Measurements from ENCODE around the gene ZNF519. TPM values are rescaled to one million over a fixed set of nuclear protein-coding genes. Genes with fewer than 3 reads are reported as not detected.
"Not testable (repeated sequence)": the region's sequence is repeated elsewhere in the genome, so short reads cannot be mapped to it uniquely, and the experiment has no call there.

The ZNF519 gene
- total RNA-seq, 1 experiment from 2014 or later, result 5.9 TPM

DNA sequence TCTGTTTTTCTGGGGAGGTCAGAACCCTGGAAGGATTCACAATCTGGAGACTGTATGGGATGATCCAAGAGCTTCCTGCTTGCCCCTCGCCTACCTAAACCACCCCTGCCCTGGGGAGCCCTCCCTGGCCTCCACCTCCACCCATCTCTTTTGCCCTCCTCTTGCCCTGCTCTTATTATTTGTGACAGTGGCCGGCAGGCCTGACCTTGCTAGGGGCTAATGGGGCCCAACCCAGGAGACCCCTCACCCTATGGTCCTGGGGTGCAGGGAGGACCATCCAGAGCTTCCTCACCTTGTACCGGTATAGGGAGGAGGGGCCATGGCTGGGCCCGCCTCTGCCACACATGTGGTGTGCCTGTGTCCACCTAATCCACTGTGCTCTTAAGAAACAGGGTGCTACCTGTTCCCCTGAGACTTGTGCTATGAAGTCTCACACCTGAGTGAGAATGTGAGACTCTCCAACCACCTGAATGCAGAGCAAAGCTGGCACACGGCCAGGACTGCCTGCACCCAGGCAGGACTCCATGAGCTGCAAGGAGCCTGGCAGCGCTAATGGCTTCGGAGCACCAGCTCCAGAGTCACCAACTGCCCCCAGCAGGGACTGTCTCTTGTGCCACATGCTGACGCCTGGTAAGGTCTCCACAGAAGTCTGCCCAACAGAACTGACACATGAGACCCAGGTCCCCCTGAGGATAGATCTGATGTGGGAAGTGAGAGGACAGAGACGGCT is 17.1 kb upstream of the ZNF519 start:
- H2AFZ ChIP-seq (ENCODE audit: low read length); H3K9me2 ChIP-seq (replicated peaks; ENCODE audit: low read length); H4K20me1 ChIP-seq (ENCODE audit: low read length); ATAC-seq; H3K9ac ChIP-seq (ENCODE audit: low read length); H3K36me3 ChIP-seq (ENCODE audit: low read depth, low read length); DNase-seq; H3F3A ChIP-seq (ENCODE audit: low read length, unreplicated experiment); CTCF ChIA-PET; POLR2A ChIA-PET (ENCODE audit: unreplicated experiment); H3K4me1 ChIP-seq (ENCODE audit: insufficient read depth, low read length); H3K4me2 ChIP-seq (ENCODE audit: low read length); H3K4me3 ChIP-seq (ENCODE audit: low read length); H3K27me3 ChIP-seq (ENCODE audit: low read length); BruUV-seq (replicated peaks); H3K27ac ChIP-seq (ENCODE audit: low read length); H3K79me2 ChIP-seq (ENCODE audit: low read length); intact Hi-C loops (cut with micrococcal nuclease); H3K9me3 ChIP-seq (ENCODE audit: low read length): not testable (repeated sequence)

GRCh38 chr18:14147935-14148865 is 16.0 kb upstream of the ZNF519 start:
- H3K79me2 ChIP-seq (ENCODE audit: low read length); H3K36me3 ChIP-seq (ENCODE audit: low read depth, low read length); H3K27me3 ChIP-seq (ENCODE audit: low read length); H3K9ac ChIP-seq (ENCODE audit: low read length); DNase-seq; intact Hi-C loops (cut with micrococcal nuclease); H3K9me2 ChIP-seq (replicated peaks; ENCODE audit: low read length); H3F3A ChIP-seq (ENCODE audit: low read length, unreplicated experiment); ATAC-seq; H3K4me1 ChIP-seq (ENCODE audit: insufficient read depth, low read length); H3K4me3 ChIP-seq (ENCODE audit: low read length); BruUV-seq (replicated peaks); H3K4me2 ChIP-seq (ENCODE audit: low read length); H3K27ac ChIP-seq (ENCODE audit: low read length); H3K9me3 ChIP-seq (ENCODE audit: low read length); H4K20me1 ChIP-seq (ENCODE audit: low read length); POLR2A ChIA-PET (ENCODE audit: unreplicated experiment); CTCF ChIA-PET; H2AFZ ChIP-seq (ENCODE audit: low read length): not testable (repeated sequence)

GRCh38 chr18:14146771-14147170 is 14.5 kb upstream of the ZNF519 start:
- intact Hi-C loops (cut with micrococcal nuclease); DNase-seq; H3K4me2 ChIP-seq (ENCODE audit: low read length); H3K4me1 ChIP-seq (ENCODE audit: insufficient read depth, low read length); CTCF ChIA-PET; ATAC-seq; H3K79me2 ChIP-seq (ENCODE audit: low read length); H2AFZ ChIP-seq (ENCODE audit: low read length); H3K27ac ChIP-seq (ENCODE audit: low read length); POLR2A ChIA-PET (ENCODE audit: unreplicated experiment); H3K36me3 ChIP-seq (ENCODE audit: low read depth, low read length); BruUV-seq (replicated peaks); H4K20me1 ChIP-seq (ENCODE audit: low read length); H3K27me3 ChIP-seq (ENCODE audit: low read length); H3K9me3 ChIP-seq (ENCODE audit: low read length); H3K4me3 ChIP-seq (ENCODE audit: low read length); H3K9me2 ChIP-seq (replicated peaks; ENCODE audit: low read length); H3F3A ChIP-seq (ENCODE audit: low read length, unreplicated experiment); H3K9ac ChIP-seq (ENCODE audit: low read length): not testable (repeated sequence)

- H3K9me2 ChIP-seq (replicated peaks; ENCODE audit: low read length); intact Hi-C loops (cut with micrococcal nuclease); H2AFZ ChIP-seq (ENCODE audit: low read length); H4K20me1 ChIP-seq (ENCODE audit: low read length); H3K79me2 ChIP-seq (ENCODE audit: low read length); DNase-seq; BruUV-seq (replicated peaks); H3K27me3 ChIP-seq (ENCODE audit: low read length); CTCF ChIA-PET; H3K4me3 ChIP-seq (ENCODE audit: low read length); H3K36me3 ChIP-seq (ENCODE audit: low read depth, low read length); POLR2A ChIA-PET (ENCODE audit: unreplicated experiment); H3K9me3 ChIP-seq (ENCODE audit: low read length); H3K27ac ChIP-seq (ENCODE audit: low read length); H3K4me1 ChIP-seq (ENCODE audit: insufficient read depth, low read length); H3K4me2 ChIP-seq (ENCODE audit: low read length); H3F3A ChIP-seq (ENCODE audit: low read length, unreplicated experiment); ATAC-seq; H3K9ac ChIP-seq (ENCODE audit: low read length): not testable (repeated sequence)
Measured at GRCh38 chr18:14145581-14146338, 13.5 kb upstream of the ZNF519 start.

DNA sequence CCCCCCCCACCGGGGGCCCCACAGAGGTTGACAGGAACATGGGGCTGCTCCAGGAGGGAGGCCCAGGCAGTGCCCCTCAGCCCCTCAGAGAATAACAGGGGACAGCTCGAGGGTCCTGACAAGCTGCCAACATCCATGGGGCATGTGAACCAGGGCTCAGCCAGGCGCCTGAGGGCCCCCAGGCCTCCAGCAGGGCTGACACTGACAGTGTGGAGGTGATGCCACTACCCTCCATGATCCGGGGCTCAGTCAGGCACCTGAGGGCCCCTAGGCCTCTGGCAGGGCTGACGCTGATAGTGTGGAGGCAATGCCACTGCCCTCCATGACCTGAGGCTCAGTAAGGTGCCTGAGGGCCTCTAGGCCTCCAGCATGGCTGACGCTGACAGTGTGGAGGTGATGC is 12.8 kb upstream of the ZNF519 start:
- CTCF ChIA-PET; H3K9ac ChIP-seq (ENCODE audit: low read length); DNase-seq; ATAC-seq; H4K20me1 ChIP-seq (ENCODE audit: low read length); H3K4me3 ChIP-seq (ENCODE audit: low read length); H3K79me2 ChIP-seq (ENCODE audit: low read length); H3F3A ChIP-seq (ENCODE audit: low read length, unreplicated experiment); BruUV-seq (replicated peaks); intact Hi-C loops (cut with micrococcal nuclease); H2AFZ ChIP-seq (ENCODE audit: low read length); H3K36me3 ChIP-seq (ENCODE audit: low read depth, low read length); H3K4me2 ChIP-seq (ENCODE audit: low read length); H3K9me3 ChIP-seq (ENCODE audit: low read length); H3K9me2 ChIP-seq (replicated peaks; ENCODE audit: low read length); H3K27me3 ChIP-seq (ENCODE audit: low read length); H3K27ac ChIP-seq (ENCODE audit: low read length); H3K4me1 ChIP-seq (ENCODE audit: insufficient read depth, low read length); POLR2A ChIA-PET (ENCODE audit: unreplicated experiment): not testable (repeated sequence)
